HG03575 (cell line): ENCODE data around the gene DHX8.

Experiments
- ATAC-seq: cut with Tn5 transposase; IDR thresholded peaks from one replicate; pipeline ENCODE4 v1.9.1; 2021; ENCODE audit not compliant: unreplicated experiment, insufficient number of reproducible peaks, low FRiP score; ENCODE audit errors: extremely low read depth

The DHX8 gene

GRCh38 chr17:43542859-43543258, 59.1 kb downstream of the DHX8 start:
- no peak for ATAC-seq

DNA sequence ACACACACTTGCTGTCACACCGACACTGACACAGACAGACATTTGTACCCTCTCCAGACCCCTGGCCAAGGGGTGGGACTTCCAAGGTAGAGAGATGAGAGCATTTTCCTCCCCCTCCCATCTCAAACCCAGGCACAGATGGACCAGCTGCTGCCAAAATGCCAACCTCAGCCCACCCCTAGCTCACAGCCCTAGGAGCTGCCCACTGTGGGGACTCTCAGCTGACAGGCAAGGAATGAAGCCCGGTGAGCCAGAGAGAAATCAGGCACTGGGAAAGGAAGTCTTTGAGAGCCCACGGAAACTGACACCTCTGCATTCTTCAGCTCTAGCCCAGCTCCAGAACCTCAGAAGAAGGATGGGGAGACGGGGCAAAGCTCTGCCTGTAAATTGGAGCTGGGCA, 59.5 kb downstream of the DHX8 start:
- ATAC-seq = no peak

GRCh38 chr17:43543771-43544575, 60.2 kb downstream of the DHX8 start:
- no peak for ATAC-seq

GRCh38 chr17:43545383-43545632, 61.5 kb downstream of the DHX8 start:
- ATAC-seq = no peak

- no peak for ATAC-seq
Observed at GRCh38 chr17:43546319-43547188, 62.8 kb downstream of the DHX8 start, which contains the start of gene ETV4. ETV4 (minus strand) TSS chr17:43546340; CDS start chr17:43545617, 723 bp downstream.

- no peak for ATAC-seq
Observed at GRCh38 chr17:43547189-43547550, 63.4 kb downstream of the DHX8 start.

DNA sequence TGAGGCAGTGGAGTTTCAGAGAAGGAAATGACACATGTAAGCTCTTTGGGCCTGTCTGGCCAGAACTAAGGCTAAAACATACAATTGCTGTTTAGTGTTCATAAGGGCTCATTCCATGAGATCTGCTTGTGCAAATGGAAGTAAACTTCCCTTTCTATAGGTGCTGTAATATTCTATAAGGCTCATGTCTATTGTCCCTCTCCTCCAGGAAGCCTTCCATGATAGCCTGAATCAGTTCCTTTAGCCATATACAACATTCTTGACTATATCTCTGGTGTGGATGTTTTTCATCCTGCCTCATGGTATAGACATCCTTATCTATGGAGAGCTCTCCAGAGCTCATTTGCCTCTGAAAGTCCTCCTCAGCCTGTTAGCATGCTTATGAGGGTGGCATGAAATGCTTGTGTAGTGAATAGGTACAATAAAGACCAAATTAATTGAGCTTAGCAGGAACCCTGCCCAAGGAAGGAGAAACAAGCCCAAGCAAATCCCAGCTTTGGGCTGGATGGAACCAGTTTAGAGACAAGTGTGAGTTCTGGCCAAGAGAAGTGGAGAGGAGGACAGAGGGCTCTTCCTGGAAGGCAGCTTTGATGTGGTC, 64.0 kb downstream of the DHX8 start:
- no peak for ATAC-seq

- ATAC-seq = no peak
Observed at GRCh38 chr17:43548689-43549379, 65.1 kb downstream of the DHX8 start.

- ATAC-seq = no peak
Observed at GRCh38 chr17:43549496-43549895, 65.7 kb downstream of the DHX8 start.

DNA sequence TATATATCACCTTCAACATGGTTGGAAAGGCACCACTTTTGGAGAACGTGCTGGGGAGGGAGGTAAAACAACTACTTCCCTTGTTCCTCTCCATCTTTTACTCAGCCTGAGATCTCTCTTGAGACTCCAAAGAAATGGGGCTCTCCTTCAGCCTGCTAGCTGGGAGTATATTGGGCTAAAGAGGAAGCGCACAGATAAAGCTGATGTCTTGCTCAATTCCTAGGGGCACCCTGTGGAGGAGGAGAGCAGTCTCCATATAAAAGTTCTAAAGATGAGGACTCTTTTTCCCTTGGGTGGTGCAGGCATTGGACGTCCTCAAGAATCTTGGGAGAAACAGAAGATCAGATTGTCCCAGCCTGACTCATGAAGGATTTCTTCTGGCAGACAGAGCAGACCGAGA, 67.0 kb downstream of the DHX8 start:
- no peak for ATAC-seq

GRCh38 chr17:43552229-43552837, 68.6 kb downstream of the DHX8 start:
- ATAC-seq = no peak

- no peak for ATAC-seq
Observed at GRCh38 chr17:43553573-43553972, 69.8 kb downstream of the DHX8 start.

- no peak for ATAC-seq
Observed at GRCh38 chr17:43554857-43555256, 71.1 kb downstream of the DHX8 start.

DNA sequence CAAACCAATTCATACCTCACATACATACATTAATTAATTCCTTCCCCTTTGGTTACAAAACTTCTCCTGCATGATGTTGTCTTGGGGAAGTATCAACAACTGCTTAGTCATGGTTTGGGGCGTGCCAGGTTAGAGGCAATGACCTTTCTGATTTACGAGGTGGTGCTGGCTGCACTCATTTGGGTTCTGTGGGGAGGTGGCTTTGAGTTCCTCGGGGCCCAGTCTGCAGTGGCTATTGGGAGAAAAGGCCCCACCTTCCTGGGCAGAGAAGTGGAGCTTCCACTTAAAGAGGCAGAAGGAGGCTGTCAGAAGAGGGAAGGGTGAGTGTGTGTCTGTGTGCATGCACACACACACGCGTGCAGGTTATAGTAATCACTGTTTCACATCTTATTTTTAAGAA, 72.5 kb downstream of the DHX8 start:
- no peak for ATAC-seq

DNA sequence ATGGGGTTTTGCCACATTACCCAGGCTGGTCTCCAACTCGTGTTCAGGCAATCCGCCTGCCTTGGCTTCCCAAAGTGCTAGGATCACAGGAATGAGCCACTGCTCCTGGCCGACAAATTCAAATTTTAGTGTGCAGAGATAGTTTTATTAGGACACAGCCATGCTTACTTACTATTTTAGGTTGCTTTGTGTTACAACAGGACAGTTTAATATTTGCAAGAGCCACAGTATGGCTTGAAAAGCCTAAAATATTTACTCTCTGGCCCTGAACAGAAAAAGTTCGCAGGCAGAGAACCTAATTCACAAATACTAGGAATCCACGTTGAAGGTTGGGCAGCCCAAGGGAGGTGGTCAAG, 75.0 kb downstream of the DHX8 start:
- no peak for ATAC-seq

GRCh38 chr17:43559161-43559816, 75.5 kb downstream of the DHX8 start:
- no peak for ATAC-seq

GRCh38 chr17:43560461-43561427, 77.0 kb downstream of the DHX8 start:
- ATAC-seq = no peak
